ENCODE data around the gene AATK. TPM values are rescaled to one million over a fixed set of nuclear protein-coding genes. Genes with fewer than 3 reads are reported as not detected.

AATK gene
- polyA plus RNA-seq, 1 of the 3 experiments (the other 2 are of a cell fraction), result 0.51 TPM

GRCh38 chr17:81143717-81144422, 22.2 kb downstream of the AATK start:
- DNase-seq, result no peak
- ChIA-PET POLR2A (no interaction called here), CTCF (interaction anchor here (0.8 to 8.8 kb wide), 23 partner anchors 10 to 392 kb away, joined by 3 to 147 read pairs (median 11); partner anchors contain the start of genes AATK, NDUFAF8, PVALEF and TEPSIN)
- H3K79me2 ChIP-seq (ENCODE audit: insufficient read depth), result no peaks in the 10 kb centered on the region
- H3K36me3 ChIP-seq (replicated peaks in 1 of 2; ENCODE audit: control insufficient read depth in 1 of 2, insufficient read depth in 2 of 2, low read length in 1 of 2), result no peaks in the 10 kb centered on the region
- peaks cover 2% of the 10 kb centered on the region for H3F3A ChIP-seq (replicated peaks; ENCODE audit: insufficient read depth)
- peaks cover 0 to 3% of the 10 kb centered on the region in 2 experiments; a peak in 1 of 4 replicates for H3K4me1 ChIP-seq (ENCODE audit: control insufficient read depth in 1 of 2, insufficient read depth in 2 of 2, low read depth in 1 of 2, low read length in 1 of 2)
- TF ChIP-seq RFX5 (IDR thresholded peaks at IDR 0.05; ENCODE audit: low read length) (no peak), EZH2phosphoT487 (IDR thresholded peaks at IDR 0.05; ENCODE audit: borderline replicate concordance, low read depth) (no peak), IRF3 (IDR thresholded peaks at IDR 0.05; ENCODE audit: low read depth, low read length) (no peak), ELF1 (IDR thresholded peaks at IDR 0.05) (no peak), TCF12 (IDR thresholded peaks at IDR 0.05) (no peak)
- no peaks in the 10 kb centered on the region for H4K20me1 ChIP-seq (ENCODE audit: insufficient read depth)
- H3K9ac ChIP-seq, result no peak overlapping the region
- no peak overlapping the region for H3K27ac ChIP-seq (ENCODE audit: low read depth in 2 of 2, low read length in 1 of 2)
- H3K27me3 ChIP-seq (ENCODE audit: insufficient read depth), result no peaks in the 10 kb centered on the region
- no peak overlapping the region for H3K4me3 ChIP-seq (ENCODE audit: low read depth in 2 of 2, low read length in 1 of 2)
- H3K4me2 ChIP-seq, result no peak overlapping the region
- H2AFZ ChIP-seq (ENCODE audit: low read depth), result no peak overlapping the region
- H3K9me2 ChIP-seq, result no peaks in the 10 kb centered on the region
- WGBS (ENCODE audit: low lambda C conversion rate), result 71% methylated on average over 9 of the region's 17 CpGs
- H3K9me3 ChIP-seq, result no peaks in the 10 kb centered on the region

- Histone ChIP-seq H3K27me3 (ENCODE audit: insufficient read depth) (no peaks in the 10 kb centered on the region), H3K9ac (no peak overlapping the region), H3K4me2 (no peak overlapping the region), H3K9me2 (no peaks in the 10 kb centered on the region), H3K9me3 (no peaks in the 10 kb centered on the region), H3K4me3 (ENCODE audit: low read depth in 2 of 2, low read length in 1 of 2) (no peak overlapping the region), H3K4me1 (ENCODE audit: control insufficient read depth in 1 of 2, insufficient read depth in 2 of 2, low read depth in 1 of 2, low read length in 1 of 2) (peaks cover 0 to 3% of the 10 kb centered on the region in 2 experiments; a peak in 1 of 4 replicates), H3K36me3 (replicated peaks in 1 of 2; ENCODE audit: control insufficient read depth in 1 of 2, insufficient read depth in 2 of 2, low read length in 1 of 2) (no peaks in the 10 kb centered on the region), H3K79me2 (ENCODE audit: insufficient read depth) (no peaks in the 10 kb centered on the region), H3K27ac (ENCODE audit: low read depth in 2 of 2, low read length in 1 of 2) (no peak overlapping the region), H4K20me1 (ENCODE audit: insufficient read depth) (no peaks in the 10 kb centered on the region), H3F3A (replicated peaks; ENCODE audit: insufficient read depth) (peaks cover 8% of the 10 kb centered on the region), H2AFZ (ENCODE audit: low read depth) (no peak overlapping the region)
- ChIA-PET CTCF (interaction anchor here (0.6 to 8.8 kb wide), 43 partner anchors 9 to 458 kb away, joined by 3 to 147 read pairs (median 9); partner anchors contain the start of genes AATK, CEP131, NDUFAF8 and PVALEF), POLR2A (interaction anchor here (1.3 kb wide), 1 partner anchor 11 kb away, joined by 4 read pairs; no protein-coding TSS in a partner anchor)
- DNase-seq, result no peak
- WGBS (ENCODE audit: low lambda C conversion rate), result 79% methylated on average over 11 of the region's 11 CpGs
- TF ChIP-seq MEF2A (IDR thresholded peaks at IDR 0.05; ENCODE audit: borderline replicate concordance, low read depth), result no peak
- TF ChIP-seq FOXM1 (IDR thresholded peaks at IDR 0.05; ENCODE audit: low read depth), result no peak
- TF ChIP-seq MAX (IDR thresholded peaks at IDR 0.05; ENCODE audit: low read depth), result no peak
- no peak for TF ChIP-seq NFIC (IDR thresholded peaks at IDR 0.05; ENCODE audit: borderline replicate concordance)
- no peak for TF ChIP-seq YY1 (IDR thresholded peaks at IDR 0.05; ENCODE audit: low read depth)
- TF ChIP-seq POLR2AphosphoS5 (IDR thresholded peaks at IDR 0.05; ENCODE audit: low read depth, low read length), result no peak
- no peak for TF ChIP-seq RFX5 (IDR thresholded peaks at IDR 0.05; ENCODE audit: low read length)
- no peak for TF ChIP-seq MXI1 (IDR thresholded peaks at IDR 0.05; ENCODE audit: low read depth, low read length)
- TF ChIP-seq USF2 (IDR thresholded peaks at IDR 0.05; ENCODE audit: borderline replicate concordance, low read depth, low read length), result no peak
- no peak for TF ChIP-seq CTCF (IDR thresholded peaks at IDR 0.05)
- TF ChIP-seq ELF1 (IDR thresholded peaks at IDR 0.05), result no peak
- no peak for TF ChIP-seq REST (IDR thresholded peaks at IDR 0.05; ENCODE audit: low read depth, low read length)
- no peak for TF ChIP-seq PBX3 (IDR thresholded peaks at IDR 0.05)
- TF ChIP-seq TAF1 (IDR thresholded peaks at IDR 0.05; ENCODE audit: borderline replicate concordance, low read depth, low read length), result no peak
- no peak for TF ChIP-seq SIN3A (IDR thresholded peaks at IDR 0.05; ENCODE audit: borderline replicate concordance, low read depth, low read length)
Measured at GRCh38 chr17:81143200-81143527, 22.9 kb downstream of the AATK start.
